Common myeloid progenitor, CD34-positive (primary cell): ENCODE data around the gene PIK3R2. TPM values are rescaled to one million over a fixed set of nuclear protein-coding genes. Genes with fewer than 3 reads are reported as not detected.
"Not testable (repeated sequence)": the region's sequence is repeated elsewhere in the genome, so short reads cannot be mapped to it uniquely, and the experiment has no call there.

Source experiments
- CTCF ChIA-PET: fragments of 350-600 bp; sonication (Branson Sonifier 250); formaldehyde crosslinking; loops from one replicate; lab custom pipeline; 2021; ENCODE audit warnings: antibody characterized with exemption; lab: Charles Lee
- POLR2A ChIA-PET: fragments of 350-600 bp; sonication (Branson Sonifier 250); formaldehyde crosslinking; loops from one replicate; lab custom pipeline; 2021; ENCODE audit warnings: antibody characterized with exemption; lab: Charles Lee
- DNase-seq, 3 donors: peaks; one replicate each; pipeline versions ENCODE4 v3.0.0 to v3.0.0-alpha.2; 2013
- H3K27ac ChIP-seq, 2 experiments: 1 replicate in 1 of 2; 2 replicates in 1 of 2; pipeline ENCODE4 v1.7.0; 2013; ENCODE audit warnings: inconsistent platforms in 2 of 2, low read length in 2 of 2, mild to moderate bottlenecking in 2 of 2, low read depth in 1 of 2, moderate library complexity in 1 of 2; ENCODE audit not compliant: severe bottlenecking in 2 of 2, insufficient read depth in 1 of 2, poor library complexity in 1 of 2
- H3K27me3 ChIP-seq, 5 experiments: replicated peaks in 2 of 5; 1 replicate in 3 of 5; 2 replicates in 2 of 5; pipeline versions ENCODE4 v1.6.1 to v1.7.0; 2013; ENCODE audit warnings: low read length in 4 of 5, mild to moderate bottlenecking in 2 of 5, moderate library complexity in 2 of 5, inconsistent platforms in 1 of 5; ENCODE audit not compliant: insufficient read depth in 5 of 5, control insufficient read depth in 4 of 5
- H3K36me3 ChIP-seq, 4 experiments: 1 replicate in 2 of 4; 2 replicates in 2 of 4; pipeline versions ENCODE4 v1.6.1 to v1.7.0; 2013; ENCODE audit warnings: low read length in 3 of 4, control low read depth in 1 of 4, mild to moderate bottlenecking in 1 of 4; ENCODE audit not compliant: control insufficient read depth in 4 of 4, insufficient read depth in 4 of 4
- H3K4me1 ChIP-seq, 4 experiments: 1 replicate in 3 of 4; 2 replicates in 1 of 4; pipeline versions ENCODE4 v1.6.1 to v1.7.1; 2013; ENCODE audit warnings: low read length in 3 of 4, mild to moderate bottlenecking in 3 of 4, control low read depth in 1 of 4, inconsistent platforms in 1 of 4, moderate library complexity in 1 of 4; ENCODE audit not compliant: control insufficient read depth in 4 of 4, insufficient read depth in 4 of 4; ENCODE audit errors: control extremely low read depth in 1 of 4
- H3K4me3 ChIP-seq, 7 experiments: 1 replicate in 4 of 7; 2 replicates in 3 of 7; pipeline versions ENCODE4 v1.5.1 to v1.7.0; 2013; ENCODE audit warnings: mild to moderate bottlenecking in 7 of 7, low read length in 6 of 7, moderate library complexity in 6 of 7, inconsistent platforms in 2 of 7, low read depth in 2 of 7, control low read depth in 1 of 7; ENCODE audit not compliant: insufficient read depth in 4 of 7, control insufficient read depth in 1 of 7; ENCODE audit errors: extremely low read depth in 1 of 7
- H3K9me3 ChIP-seq, 5 experiments: 1 replicate in 4 of 5; 2 replicates in 1 of 5; pipeline versions ENCODE4 v1.6.1 to v1.7.1; 2013; ENCODE audit warnings: low read length in 4 of 5, mild to moderate bottlenecking in 2 of 5, inconsistent platforms in 1 of 5, low read depth in 1 of 5, moderate library complexity in 1 of 5; ENCODE audit not compliant: control insufficient read depth in 4 of 5, insufficient read depth in 2 of 5; ENCODE audit errors: control extremely low read depth in 1 of 5
- WGBS: methylation state at CpG from one replicate; pipeline ENCODE4 v1.1.5; 2013; ENCODE audit not compliant: insufficient coverage; 5-methylcytosine and 5-hydroxymethylcytosine counted together
- polyA plus RNA-seq: library from polyadenylated mRNA; unstranded; fragments of 120-200 nt; gene quantifications from one replicate; pipeline ENCODE4 v1.2.1, GENCODE V29; 2013

PIK3R2 gene
- polyA plus RNA-seq, result 10.7 TPM

DNA sequence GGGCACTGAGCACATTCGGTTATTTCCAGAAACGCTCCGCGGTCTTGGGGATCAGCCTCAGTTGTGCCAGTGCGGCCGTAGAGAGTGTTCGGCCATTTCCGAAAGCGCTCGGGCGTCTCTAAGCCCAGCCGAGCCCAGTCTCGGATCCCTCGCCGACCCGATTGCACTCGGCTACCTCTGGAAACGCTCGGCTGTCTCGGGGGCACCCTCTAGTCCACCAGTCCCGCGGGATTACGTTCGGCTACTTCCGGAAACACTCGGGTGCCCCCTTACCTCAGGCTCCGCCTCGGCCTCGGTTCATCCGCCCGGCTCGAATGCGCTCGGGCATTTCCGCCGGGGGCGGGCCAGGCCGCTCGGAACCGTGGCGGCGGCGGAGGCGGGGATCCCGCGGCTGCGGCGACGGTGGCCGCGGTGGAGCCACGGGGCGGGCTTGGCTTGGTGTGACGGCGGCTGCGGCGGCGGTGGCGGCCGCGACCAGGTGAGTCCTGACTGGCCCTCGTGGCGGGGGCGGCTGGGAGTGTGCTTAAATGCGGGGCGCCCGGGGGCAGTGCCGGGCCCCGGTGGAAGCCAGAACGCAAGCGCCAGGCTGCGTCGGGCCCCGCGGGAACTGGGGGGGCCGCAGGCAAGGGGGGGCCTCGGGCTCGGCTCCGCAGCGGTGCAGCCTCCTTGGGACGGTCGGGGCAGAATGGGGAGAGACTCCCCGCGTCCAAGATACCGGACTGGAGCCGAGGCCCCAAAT, at the start of gene PIK3R2:
TSS of gene PIK3R2 (plus strand) at position 347 of the 739 bp plus-strand sequence. CDS start 2,717 bp downstream, outside the sequence.
- ChIA-PET POLR2A (interaction anchor here (1.2 kb wide), 1 partner anchor 40 kb away, joined by 3 read pairs; the partner anchor contains the start of gene MPV17L2), CTCF (interaction anchor here (1.1 to 2.7 kb wide), 7 partner anchors 11 to 41 kb away, joined by 3 to 25 read pairs (median 5); no protein-coding TSS in a partner anchor)
- H3K4me1 ChIP-seq, result peaks cover 0 to 51% (median 36%) of the 10 kb centered on the region in 4 experiments
- 0% methylated on average over 59 of the region's 86 CpGs for WGBS
- peaks cover 0 to 37% (median 9%) of the 10 kb centered on the region in 4 experiments for H3K36me3 ChIP-seq
- no peaks in the 10 kb centered on the region for H3K9me3 ChIP-seq
- peak; percentile 98 to 99 (median 99) for DNase-seq
- H3K27ac ChIP-seq, result peak within 1 kb of the TSS; percentile 98 to 99
- no peaks in the 10 kb centered on the region for H3K27me3 ChIP-seq
- H3K4me3 ChIP-seq, result peak within 1 kb of the TSS; percentile 66 to 92 (median 82)

DNA sequence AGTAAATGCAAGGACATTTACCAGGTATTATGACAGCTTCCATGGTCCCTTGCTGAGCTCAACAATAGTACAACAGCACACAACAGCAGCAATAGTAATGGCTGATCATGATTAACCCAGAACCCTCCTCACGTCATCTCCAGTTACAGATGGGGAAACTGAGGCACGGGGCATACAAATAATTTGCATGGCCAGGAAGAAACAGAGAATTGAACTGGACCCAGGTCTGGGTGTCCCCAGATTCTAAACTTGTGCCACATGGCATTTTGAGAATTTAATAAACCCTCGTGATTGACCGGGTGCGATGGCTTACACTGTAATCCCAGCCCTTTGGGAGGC, 48.2 kb upstream of the PIK3R2 start:
- H3K9me3 ChIP-seq, result no peaks in the 10 kb centered on the region
- 78% methylated on average over 5 of the region's 5 CpGs for whole genome bisulfite sequencing
- no peak for DNase-seq
- no peaks in the 10 kb centered on the region for H3K27me3 ChIP-seq
- no peaks in the 10 kb centered on the region for H3K36me3 ChIP-seq
- H3K4me3 ChIP-seq, result peak overlapping the region; percentile 8 to 80 (median 68)
- peaks cover 0 to 35% (median 18%) of the 10 kb centered on the region in 4 experiments for H3K4me1 ChIP-seq
- peak overlapping the region in 1 of 2 experiments; percentile 39 for H3K27ac ChIP-seq
- POLR2A ChIA-PET, result no interaction called here
- CTCF ChIA-PET, result interaction anchor here (1.0 to 1.6 kb wide), 5 partner anchors 9 to 59 kb away, joined by 3 read pairs; no protein-coding TSS in a partner anchor

DNA sequence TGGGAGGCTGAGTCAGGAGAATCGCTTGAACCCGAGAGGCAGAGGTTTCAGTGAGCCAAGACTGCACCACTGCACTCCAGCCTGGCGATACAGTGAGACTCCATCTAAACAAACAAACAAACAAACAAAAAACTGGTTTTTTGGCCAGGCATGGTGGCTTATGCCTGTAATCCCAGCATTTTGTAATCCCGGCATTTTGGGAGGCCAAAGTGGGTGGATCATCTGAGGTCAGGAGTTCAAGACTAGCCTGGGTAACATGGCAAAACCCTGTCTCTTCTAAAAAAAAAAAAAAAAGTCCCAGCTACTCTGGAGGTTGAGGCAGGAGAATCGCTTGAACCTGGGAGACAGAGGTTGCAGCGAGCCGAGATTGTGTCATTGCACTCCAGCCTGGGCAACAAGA, 47.7 kb upstream of the PIK3R2 start:
- ChIA-PET POLR2A (interaction anchor here (0.6 to 0.8 kb wide), 2 partner anchors 168 to 218 kb away, joined by 6 read pairs; partner anchors contain the start of gene LSM4), CTCF (interaction anchor here (1.0 to 1.6 kb wide), 3 partner anchors 8 to 58 kb away, joined by 3 read pairs; no protein-coding TSS in a partner anchor)
- H3K4me3 ChIP-seq, DNase-seq, H3K27me3 ChIP-seq, H3K9me3 ChIP-seq, H3K36me3 ChIP-seq, H3K27ac ChIP-seq: not testable (repeated sequence)
- WGBS, result 82% methylated on average over 3 of the region's 7 CpGs
- peaks cover 0 to 40% (median 23%) of the 10 kb centered on the region in 4 experiments for H3K4me1 ChIP-seq

GRCh38 chr19:18107235-18107634, 45.7 kb upstream of the PIK3R2 start:
- Histone ChIP-seq H3K4me1 (peaks cover 0 to 44% (median 30%) of the 10 kb centered on the region in 4 experiments), H3K27me3 (no peaks in the 10 kb centered on the region), H3K27ac (no peak overlapping the region), H3K9me3 (no peaks in the 10 kb centered on the region), H3K4me3 (no peak overlapping the region), H3K36me3 (peaks cover 0 to 3% (median 0%) of the 10 kb centered on the region in 4 experiments)
- 93% methylated on average over 5 of the region's 9 CpGs for WGBS
- POLR2A ChIA-PET, result no interaction called here
- no peak for DNase-seq
- CTCF ChIA-PET, result interaction anchor here (0.9 to 1.1 kb wide), 3 partner anchors 42 to 107 kb away, joined by 3 read pairs; partner anchors contain the start of gene ARRDC2

- Histone ChIP-seq H3K27ac (no peak overlapping the region), H3K9me3 (no peaks in the 10 kb centered on the region), H3K36me3 (peaks cover 0 to 3% (median 0%) of the 10 kb centered on the region in 4 experiments), H3K4me1 (peaks cover 0 to 47% (median 30%) of the 10 kb centered on the region in 4 experiments), H3K4me3 (no peak overlapping the region), H3K27me3 (no peaks in the 10 kb centered on the region)
- ChIA-PET POLR2A (no interaction called here), CTCF (interaction anchor here (1.1 to 3.4 kb wide), 7 partner anchors 10 to 112 kb away, joined by 3 to 18 read pairs (median 8); no protein-coding TSS in a partner anchor)
- 90% methylated on average over 2 of the region's 2 CpGs for WGBS
- DNase-seq, result no peak
These were observed 44.1 kb upstream of the PIK3R2 start for GRCh38 chr19:18108897-18109296.

- POLR2A ChIA-PET, result interaction anchor here (1.8 kb wide), 1 partner anchor 12 kb away, joined by 3 read pairs; the partner anchor contains the start of gene MAST3
- Histone ChIP-seq H3K4me3 (peak overlapping the region; percentile 39 to 82 (median 69)), H3K27ac (no peak overlapping the region), H3K27me3 (no peaks in the 10 kb centered on the region), H3K36me3 (peaks cover 0 to 3% (median 0%) of the 10 kb centered on the region in 4 experiments), H3K4me1 (peaks cover 0 to 44% (median 28%) of the 10 kb centered on the region in 4 experiments), H3K9me3 (no peaks in the 10 kb centered on the region)
- DNase-seq, result peak in 2 of 3 donors; percentile 54 to 58
- WGBS, result 50% methylated on average over 9 of the region's 12 CpGs
- CTCF ChIA-PET, result interaction anchor here (0.8 to 3.4 kb wide), 8 partner anchors 10 to 142 kb away, joined by 3 to 18 read pairs (median 6); no protein-coding TSS in a partner anchor
These were observed 43.6 kb upstream of the PIK3R2 start for GRCh38 chr19:18109341-18109732.
